NCI-H2081 (cell line): Measurements from ENCODE around the gene MIEN1.
"Not testable (repeated sequence)": the region's sequence is repeated elsewhere in the genome, so short reads cannot be mapped to it uniquely, and the experiment has no call there.

Experiments used
- DNase-seq, 2 experiments: peaks; one replicate each; lab custom pipeline; 2025; lab: John Stamatoyannopoulos, UW

Gene MIEN1

DNA sequence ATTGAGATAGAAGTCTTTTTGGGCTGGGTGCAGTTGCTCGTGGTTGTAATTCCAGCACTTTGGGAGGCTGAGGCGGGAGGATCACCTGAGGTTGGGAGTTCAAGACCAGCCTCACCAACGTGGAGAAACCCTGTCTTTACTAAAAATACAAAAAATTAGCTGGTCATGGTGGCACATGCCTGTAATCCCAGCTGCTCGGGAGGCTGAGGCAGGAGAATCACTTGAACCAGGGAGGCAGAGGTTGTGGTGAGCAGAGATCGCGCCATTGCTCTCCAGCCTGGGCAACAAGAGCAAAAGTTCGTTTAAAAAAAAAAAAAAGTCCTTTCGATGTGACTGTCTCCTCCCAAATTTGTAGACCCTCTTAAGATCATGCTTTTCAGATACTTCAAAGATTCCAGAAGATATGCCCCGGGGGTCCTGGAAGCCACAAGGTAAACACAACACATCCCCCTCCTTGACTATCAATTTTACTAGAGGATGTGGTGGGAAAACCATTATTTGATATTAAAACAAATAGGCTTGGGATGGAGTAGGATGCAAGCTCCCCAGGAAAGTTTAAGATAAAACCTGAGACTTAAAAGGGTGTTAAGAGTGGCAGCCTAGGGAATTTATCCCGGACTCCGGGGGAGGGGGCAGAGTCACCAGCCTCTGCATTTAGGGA lies 31.0 kb downstream of the MIEN1 start:
- DNase-seq = not testable (repeated sequence)

DNA sequence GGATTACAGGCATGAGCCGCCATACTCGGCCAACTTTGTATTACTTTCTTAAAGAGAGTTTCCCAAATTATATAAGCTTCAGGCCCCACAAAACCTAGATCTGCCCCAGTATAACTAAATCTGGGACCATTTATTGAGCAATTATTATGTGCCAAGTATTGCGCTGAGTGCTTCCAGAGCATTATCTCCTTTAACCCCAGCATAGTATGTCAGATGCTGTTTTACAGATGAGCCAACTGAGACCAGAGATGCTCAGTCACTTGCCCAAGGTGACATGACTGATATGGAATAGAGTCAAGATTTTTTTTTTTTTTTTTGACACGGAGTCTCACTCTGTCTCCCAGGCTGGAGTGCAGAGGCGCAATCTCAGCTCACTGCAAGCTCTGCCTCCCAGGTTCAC lies 32.4 kb downstream of the MIEN1 start:
- no peak for DNase-seq

DNA sequence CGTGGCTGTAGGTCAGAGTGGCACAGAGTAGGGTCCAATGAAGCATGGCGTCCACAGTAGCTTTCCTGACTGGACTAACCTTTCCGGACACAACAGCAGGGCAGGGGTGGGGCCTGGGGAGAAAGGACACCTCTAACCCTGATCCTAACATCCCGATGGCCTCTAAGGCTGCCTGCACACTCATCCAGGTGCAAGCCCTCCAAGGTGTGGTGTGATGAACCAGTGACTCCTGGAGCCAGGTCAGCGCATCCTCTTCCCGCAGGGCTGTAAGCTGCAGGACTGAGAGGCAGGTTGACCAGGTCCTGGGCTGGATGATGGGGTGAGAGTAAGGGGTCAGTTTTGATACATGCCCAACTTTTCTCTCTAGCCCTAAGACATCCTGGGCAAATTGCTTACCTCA lies 33.6 kb downstream of the MIEN1 start:
- DNase-seq = no peak

DNA sequence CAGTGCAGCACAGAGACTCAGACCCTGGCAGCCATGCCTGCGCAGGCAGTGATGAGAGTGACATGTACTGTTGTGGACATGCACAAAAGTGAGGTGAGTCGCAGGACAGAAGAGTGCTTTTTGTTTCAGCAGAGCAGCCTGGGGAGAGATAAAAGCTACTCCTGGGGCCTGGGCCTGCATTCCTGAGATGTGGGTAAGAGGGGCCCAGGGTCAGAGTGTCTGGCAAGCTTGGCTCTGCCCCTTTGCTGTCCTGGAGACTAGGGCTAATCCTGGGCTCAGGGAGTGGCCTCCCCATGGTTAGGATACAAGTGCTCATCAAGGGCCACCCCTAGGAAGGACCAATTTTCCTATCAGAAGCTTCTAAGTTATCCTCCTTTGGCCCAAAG lies 35.2 kb downstream of the MIEN1 start:
- DNase-seq = no peak

DNA sequence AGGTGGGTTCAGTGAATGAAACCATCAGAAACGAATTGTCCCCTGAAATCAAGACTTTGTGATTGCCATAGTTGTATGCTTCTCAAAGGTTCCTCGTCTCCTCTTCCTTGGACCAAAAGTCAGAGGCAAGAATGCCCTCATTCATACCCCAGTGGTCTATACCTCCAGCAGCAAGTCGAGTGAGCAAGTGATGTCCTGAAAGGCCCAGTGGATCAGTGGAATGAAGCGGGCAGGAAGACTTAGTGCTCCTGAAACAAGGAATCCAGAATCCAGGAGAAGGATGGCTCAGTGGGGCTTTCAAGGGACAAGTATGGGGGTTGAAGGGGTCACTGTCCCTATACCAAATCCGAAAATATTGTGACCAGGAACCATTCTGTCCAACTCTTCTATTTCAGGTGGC lies 35.7 kb downstream of the MIEN1 start:
- no peak for DNase-seq

DNA sequence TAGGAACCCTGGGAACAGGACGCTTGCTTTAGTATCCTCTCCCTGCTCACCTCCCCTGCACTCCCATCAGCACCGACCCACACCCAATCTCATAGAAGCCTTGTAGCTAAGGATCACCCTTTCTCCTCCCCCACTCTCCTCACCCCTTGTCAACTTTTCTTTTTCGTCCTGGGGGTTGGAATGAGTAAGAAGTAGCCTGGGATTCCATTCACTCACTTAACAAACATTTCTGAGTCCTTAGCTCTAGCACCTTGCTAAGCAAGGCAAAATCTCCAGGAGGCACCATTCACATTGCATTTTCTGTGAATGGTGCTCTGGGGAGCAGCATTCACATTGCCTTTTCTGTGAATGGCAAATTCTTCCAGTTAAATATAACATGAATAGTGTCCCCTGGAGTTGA lies 41.4 kb downstream of the MIEN1 start:
- DNase-seq = no peak

DNA sequence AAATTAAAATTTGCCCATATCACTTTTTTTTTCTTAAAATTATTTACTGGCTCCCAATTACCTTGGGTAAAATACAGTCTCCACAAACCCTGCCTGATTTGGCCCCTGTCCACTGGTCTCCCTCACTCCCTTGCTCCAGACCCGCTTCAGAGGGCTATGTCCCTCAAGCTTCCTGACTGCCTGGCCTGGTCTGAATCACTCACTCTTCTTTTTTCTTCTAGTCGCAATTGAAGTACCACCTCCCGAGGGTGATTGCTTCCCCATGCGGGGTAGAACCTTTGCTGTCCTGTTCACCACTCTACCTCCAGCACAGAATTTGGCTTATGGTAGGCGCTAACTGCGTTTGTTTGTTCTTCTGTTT lies 41.9 kb downstream of the MIEN1 start:
- DNase-seq = no peak

DNA sequence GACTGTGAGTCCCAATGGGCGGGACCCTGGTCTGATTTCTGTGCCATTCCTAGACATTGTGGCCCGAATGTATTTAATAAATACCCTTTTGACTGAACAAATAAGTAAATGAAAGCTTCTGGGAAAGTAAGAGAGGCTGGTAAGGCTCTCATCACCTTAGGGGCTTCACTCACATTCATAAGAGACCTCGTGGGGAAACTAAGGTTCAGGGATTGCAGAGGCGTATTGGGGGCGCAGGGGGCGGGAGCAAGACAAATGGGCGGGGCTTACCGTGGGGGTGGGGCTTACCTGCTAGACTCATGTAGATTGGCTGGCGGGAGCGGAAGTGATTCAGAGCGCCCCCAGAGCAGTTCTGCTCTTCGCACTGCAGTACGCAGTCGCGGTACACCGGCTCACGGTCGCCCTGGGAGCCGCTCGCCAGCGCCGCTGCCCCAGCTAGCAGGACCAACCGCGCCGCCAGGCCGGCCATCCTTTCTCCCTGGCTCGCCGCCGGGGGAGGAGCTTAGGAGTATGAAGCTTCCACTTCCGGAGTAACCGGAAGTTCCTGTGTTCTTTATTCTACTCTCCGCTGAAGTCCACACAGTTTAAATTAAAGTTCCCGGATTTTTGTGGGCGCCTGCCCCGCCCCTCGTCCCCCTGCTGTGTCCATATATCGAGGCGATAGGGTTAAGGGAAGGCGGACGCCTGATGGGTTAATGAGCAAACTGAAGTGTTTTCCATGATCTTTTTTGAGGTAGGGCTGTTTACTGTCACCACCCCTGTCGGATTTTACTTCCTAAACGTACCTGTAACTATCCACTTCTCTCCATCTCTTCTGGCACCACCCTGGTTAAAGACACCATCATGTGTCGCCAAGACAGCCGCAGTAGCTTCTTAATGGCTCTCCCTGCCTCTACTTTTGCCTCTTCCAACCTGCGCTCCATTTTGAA lies 42.5 kb downstream of the MIEN1 start, which contains the start of gene PGAP3:
PGAP3 (minus strand) TSS at position 512 of the 929 bp plus-strand sequence; CDS start at position 469, 43 bp downstream.
- DNase-seq = peak; percentile 97 to 98

DNA sequence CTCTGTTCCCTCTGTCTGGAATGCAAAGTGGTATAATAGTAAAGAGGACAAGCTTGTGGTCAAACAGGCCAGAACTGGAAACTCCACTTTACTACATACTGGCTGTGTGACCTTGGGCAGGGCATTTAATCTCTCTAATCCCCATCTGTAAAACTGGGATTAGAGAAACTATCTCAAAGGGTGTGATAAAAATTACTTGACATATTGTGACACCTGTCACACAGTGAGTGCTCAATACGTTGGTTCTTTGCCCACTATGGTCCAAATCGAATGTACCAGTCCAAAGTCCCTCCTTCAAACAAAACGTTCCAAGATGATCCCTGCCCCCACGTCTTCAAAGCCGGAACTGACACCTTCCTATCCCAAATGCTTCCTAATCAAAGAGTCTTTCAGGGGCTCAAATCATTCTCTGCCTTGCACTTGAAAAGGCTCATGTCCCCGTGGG lies 43.2 kb downstream of the MIEN1 start:
- no peak for DNase-seq

DNA sequence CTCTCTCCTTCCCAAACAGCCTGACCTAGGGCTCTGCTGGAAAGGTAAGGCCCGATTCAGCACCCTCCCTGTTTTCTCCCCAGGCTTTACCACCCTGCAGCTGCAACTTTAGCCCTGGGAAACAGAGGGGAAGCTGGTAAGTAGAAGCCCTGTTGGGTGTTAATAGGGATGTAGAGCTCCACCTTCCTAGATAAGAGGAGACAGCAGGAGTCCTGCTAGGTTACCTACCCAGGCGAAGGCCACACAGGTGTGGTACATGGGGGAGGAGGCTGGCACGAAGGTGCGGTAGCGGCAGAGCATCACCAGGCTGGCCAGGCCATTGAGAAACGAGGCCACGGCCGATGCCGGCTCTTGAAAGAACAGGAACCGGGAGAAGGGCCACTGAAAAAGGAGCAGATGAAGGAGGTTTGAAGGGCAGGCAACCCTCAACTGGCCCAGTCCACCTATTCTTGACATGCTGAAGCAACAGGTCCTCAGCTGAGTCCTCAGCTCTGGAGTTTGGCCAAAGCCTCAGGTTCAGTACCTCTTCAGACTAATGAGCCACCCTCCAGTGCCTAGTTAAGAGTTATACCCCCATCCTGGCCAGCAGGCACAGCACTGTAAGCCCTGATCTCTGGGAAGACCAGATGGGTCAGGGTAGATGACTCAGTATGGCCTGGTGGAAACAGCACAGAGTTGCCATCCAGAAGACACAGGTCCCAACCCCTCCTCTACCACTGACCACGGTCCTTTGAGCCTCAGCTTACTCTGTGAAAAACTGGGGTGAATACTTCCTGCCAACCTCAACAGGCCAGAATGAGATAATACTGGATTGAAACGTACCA lies 45.8 kb downstream of the MIEN1 start:
- no peak for DNase-seq

DNA sequence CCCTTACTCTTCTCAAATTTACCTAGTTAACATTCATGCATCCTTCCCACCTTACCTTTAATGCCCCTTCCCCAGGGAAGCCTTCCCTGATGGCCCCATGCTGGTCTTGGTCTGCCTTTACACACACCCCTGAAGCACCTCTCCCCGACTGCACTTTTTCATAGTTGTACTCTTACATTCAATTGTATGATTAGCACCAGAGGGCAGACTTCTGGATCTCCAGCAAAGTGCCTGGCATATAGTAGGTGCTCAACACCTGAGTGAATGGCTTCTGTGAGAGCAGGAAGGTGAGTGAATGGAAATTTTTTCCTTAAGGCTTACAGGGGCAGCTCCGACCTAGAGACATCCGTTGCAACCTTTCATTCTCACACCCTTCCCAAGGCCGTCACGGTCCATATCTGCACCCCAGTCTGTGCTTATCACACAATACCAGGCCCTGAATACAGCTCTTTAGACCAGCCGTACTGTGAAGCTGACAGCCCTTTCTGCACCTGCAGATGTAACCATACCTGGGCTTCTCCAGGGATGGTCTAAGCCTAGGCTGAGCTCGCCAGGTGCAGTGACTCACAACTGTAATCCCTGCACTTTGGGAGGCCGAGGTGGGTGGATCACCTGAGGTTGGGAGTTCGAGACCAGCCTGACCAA lies 46.9 kb downstream of the MIEN1 start:
- DNase-seq = no peak

DNA sequence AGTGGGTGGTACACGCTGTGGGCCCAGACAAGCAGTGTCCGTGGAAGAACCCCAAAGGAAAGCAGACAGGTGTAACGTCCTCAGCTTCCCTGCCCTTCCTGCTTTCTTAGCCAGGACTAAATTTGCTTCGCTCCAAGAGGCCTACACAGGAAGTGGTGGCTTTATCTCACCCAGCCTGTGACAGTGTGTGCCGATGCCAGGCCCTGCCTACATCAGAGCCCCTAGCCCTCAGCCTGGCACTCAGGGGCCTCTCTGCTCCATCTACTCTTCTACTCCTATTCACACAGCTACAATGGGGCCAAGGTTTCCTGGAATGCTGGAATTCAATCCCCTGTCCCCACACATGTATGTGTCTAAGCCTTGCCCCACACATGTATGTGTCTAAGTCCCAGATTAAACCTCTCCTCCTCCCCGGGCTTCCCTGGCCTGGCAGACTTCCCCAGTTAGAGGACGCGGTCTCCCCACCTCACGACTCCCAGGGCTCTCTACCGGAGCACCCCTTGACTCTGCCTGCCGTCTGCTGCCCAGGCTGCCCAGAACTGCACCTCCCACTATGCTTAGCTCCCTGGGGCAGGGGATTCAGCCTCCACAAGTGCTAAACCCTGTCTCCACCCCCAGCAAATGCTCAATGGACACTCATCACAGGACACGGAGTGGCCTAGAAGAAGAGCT lies 50.7 kb downstream of the MIEN1 start:
- DNase-seq = no peak
